Trophoblast cell (in vitro differentiated cells and primary cell): ENCODE measurements around the gene TOMM34.

Experiments
- DNase-seq, 2 donors: peaks; one replicate each; pipeline ENCODE4 v3.0.0-alpha.2; 2016
- H2AFZ ChIP-seq: 2 replicates; pipeline ENCODE4 v1.6.1; 2013; ENCODE audit warnings: low read length, moderate library complexity, mild to moderate bottlenecking; ENCODE audit not compliant: insufficient read depth, poor library complexity
- H2AK5ac ChIP-seq: 2 replicates; pipeline ENCODE4 v1.6.1; 2013; ENCODE audit warnings: mild to moderate bottlenecking, low read length
- H2BK120ac ChIP-seq: 2 replicates; pipeline ENCODE4 v1.6.1; 2013; ENCODE audit warnings: low read length, mild to moderate bottlenecking, moderate library complexity; ENCODE audit not compliant: insufficient read depth, poor library complexity
- H2BK12ac ChIP-seq: 2 replicates; pipeline ENCODE4 v1.6.1; 2013; ENCODE audit warnings: mild to moderate bottlenecking, low read length, moderate library complexity
- H2BK5ac ChIP-seq: 2 replicates; pipeline ENCODE4 v1.6.1; 2013; ENCODE audit warnings: low read length, low read depth, moderate library complexity, mild to moderate bottlenecking; ENCODE audit not compliant: poor library complexity
- H3K14ac ChIP-seq: 2 replicates; pipeline ENCODE4 v1.6.1; 2013; ENCODE audit warnings: mild to moderate bottlenecking, low read length
- H3K18ac ChIP-seq: 2 replicates; pipeline ENCODE4 v1.6.1; 2013; ENCODE audit warnings: mild to moderate bottlenecking, low read length
- H3K23ac ChIP-seq: 2 replicates; pipeline ENCODE4 v1.6.1; 2013; ENCODE audit warnings: low read length
- H3K27ac ChIP-seq: 2 replicates; pipeline ENCODE4 v1.5.1; 2013; ENCODE audit warnings: low read depth, mild to moderate bottlenecking, inconsistent platforms, low read length, moderate library complexity
- H3K27me3 ChIP-seq: 2 replicates; pipeline ENCODE4 v1.6.1; 2013; ENCODE audit warnings: inconsistent platforms, mild to moderate bottlenecking, low read length, moderate library complexity; ENCODE audit not compliant: insufficient read depth
- H3K36me3 ChIP-seq, 2 experiments: 1 replicate in 1 of 2; 2 replicates in 1 of 2; pipeline ENCODE4 v1.6.1; 2013; ENCODE audit warnings: low read length in 2 of 2, mild to moderate bottlenecking in 2 of 2, moderate library complexity in 1 of 2; ENCODE audit not compliant: insufficient read depth in 2 of 2, control insufficient read depth in 1 of 2
- H3K4ac ChIP-seq: 2 replicates; pipeline ENCODE4 v1.6.1; 2013; ENCODE audit warnings: low read depth, mild to moderate bottlenecking, low read length, moderate library complexity
- H3K4me1 ChIP-seq, 2 experiments: 1 replicate in 1 of 2; 2 replicates in 1 of 2; pipeline ENCODE4 v1.6.1; 2013; ENCODE audit warnings: low read length in 2 of 2, mild to moderate bottlenecking in 2 of 2, moderate library complexity in 1 of 2; ENCODE audit not compliant: insufficient read depth in 2 of 2, control insufficient read depth in 1 of 2
- H3K4me2 ChIP-seq: 2 replicates; pipeline ENCODE4 v1.6.1; 2013; ENCODE audit warnings: inconsistent platforms, mild to moderate bottlenecking, low read length, moderate library complexity
- H3K4me3 ChIP-seq: 2 replicates; pipeline ENCODE4 v1.5.1; 2013; ENCODE audit warnings: mild to moderate bottlenecking, low read depth, low read length, inconsistent platforms
- H3K79me1 ChIP-seq: one replicate; pipeline ENCODE4 v1.6.1; 2013; ENCODE audit warnings: low read length
- H3K79me2 ChIP-seq: 2 replicates; pipeline ENCODE4 v1.6.1; 2013; ENCODE audit warnings: low read length, mild to moderate bottlenecking; ENCODE audit not compliant: control insufficient read depth, insufficient read depth, poor library complexity
- H3K9ac ChIP-seq: 2 replicates; pipeline ENCODE4 v1.6.1; 2013; ENCODE audit warnings: mild to moderate bottlenecking, low read length
- H3K9me3 ChIP-seq: 2 replicates; pipeline ENCODE4 v1.6.1; 2013; ENCODE audit warnings: low read depth, mild to moderate bottlenecking, control low read depth, inconsistent platforms, low read length; ENCODE audit not compliant: insufficient read depth
- H4K12ac ChIP-seq: 2 replicates; pipeline ENCODE4 v1.6.1; 2013; ENCODE audit warnings: low read depth, mild to moderate bottlenecking, low read length, moderate library complexity
- H4K8ac ChIP-seq: 2 replicates; pipeline ENCODE4 v1.6.1; 2013; ENCODE audit warnings: low read depth, mild to moderate bottlenecking, low read length, moderate library complexity
- H4K91ac ChIP-seq: one replicate; pipeline ENCODE4 v1.6.1; 2013; ENCODE audit warnings: low read depth, mild to moderate bottlenecking, low read length, moderate library complexity
- WGBS: extraction: QIAGEN DNeasy Blood & Tissue Kit; methylation state at CpG from one replicate; pipeline ENCODE4 v1.1.7; 2013; ENCODE audit warnings: missing lambda C conversion rate; ENCODE audit not compliant: insufficient read length, insufficient coverage; ENCODE audit errors: extremely low coverage; 5-methylcytosine and 5-hydroxymethylcytosine counted together

The TOMM34 gene

DNA sequence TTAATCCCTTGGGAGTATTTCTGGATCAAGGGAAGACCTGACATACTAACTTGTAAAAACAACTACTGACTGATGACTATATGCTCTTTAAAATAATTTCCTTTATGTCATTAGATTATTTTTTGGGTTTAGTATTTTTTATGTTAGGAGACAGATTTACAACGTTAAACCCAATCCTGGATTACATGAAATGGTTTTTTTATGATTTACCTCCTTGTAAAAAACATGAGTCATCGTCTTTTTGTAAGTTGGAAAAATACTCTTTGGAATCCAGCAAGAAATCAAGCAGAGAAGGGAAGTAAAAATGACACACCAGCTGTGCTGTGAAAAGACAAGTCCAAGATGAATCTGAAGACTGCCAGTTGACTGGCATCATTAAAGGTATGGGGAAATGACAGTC is 12.9 kb upstream of the TOMM34 start:
- Histone ChIP-seq H4K91ac (no peak overlapping the region), H2AFZ (no peak overlapping the region), H3K4me2 (no peak overlapping the region), H3K23ac (no peak overlapping the region), H3K4me3 (no peak overlapping the region), H2BK120ac (no peak overlapping the region), H3K4me1 (no peaks in the 10 kb centered on the region), H2AK5ac (no peak overlapping the region), H3K79me1 (no peaks in the 10 kb centered on the region), H4K8ac (no peak overlapping the region), H3K4ac (no peak overlapping the region), H4K12ac (no peak overlapping the region), H3K27me3 (no peaks in the 10 kb centered on the region), H3K9me3 (no peaks in the 10 kb centered on the region), H3K14ac (no peak overlapping the region), H3K36me3 (peaks cover 4 to 13% of the 10 kb centered on the region in 2 experiments), H3K27ac (no peak overlapping the region), H2BK12ac (no peak overlapping the region), H3K9ac (no peak overlapping the region), H3K79me2 (no peaks in the 10 kb centered on the region), H2BK5ac (no peak overlapping the region), H3K18ac (no peak overlapping the region)
- WGBS, result no CpG with 5 or more reads among the region's 2 CpGs
- no peak for DNase-seq

DNA sequence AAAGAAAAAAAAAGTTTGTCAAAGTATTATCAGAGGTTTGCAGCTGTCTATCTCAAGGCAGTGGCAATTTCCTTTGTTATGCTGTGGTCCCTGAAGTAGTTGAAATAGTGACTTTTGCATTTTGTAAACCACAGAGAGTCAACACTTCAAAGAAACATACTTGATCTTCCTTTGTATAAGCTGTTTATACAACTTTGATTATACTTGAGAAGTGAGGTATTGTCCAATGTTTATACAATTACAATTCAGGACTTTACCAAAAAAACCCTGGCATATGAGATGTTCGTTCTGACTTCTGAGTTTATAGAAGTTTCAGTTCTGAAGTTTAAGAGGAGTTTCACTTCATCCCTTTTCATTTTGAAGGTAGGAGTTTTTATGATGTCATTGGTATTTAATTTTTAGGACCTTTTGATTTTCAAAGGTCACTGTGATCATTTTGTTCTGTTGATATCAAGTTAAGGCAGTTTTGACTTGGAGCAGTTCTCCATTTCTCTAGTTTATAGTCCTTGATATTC is 10.1 kb upstream of the TOMM34 start:
- H3K9me3 ChIP-seq, result peaks cover 2% of the 10 kb centered on the region
- no peak overlapping the region for H2BK12ac ChIP-seq
- H3K18ac ChIP-seq, result no peak overlapping the region
- H3K27me3 ChIP-seq, result no peaks in the 10 kb centered on the region
- H3K27ac ChIP-seq, result no peak overlapping the region
- no peak overlapping the region for H3K4me2 ChIP-seq
- H2AFZ ChIP-seq, result no peak overlapping the region
- H4K12ac ChIP-seq, result no peak overlapping the region
- H3K4me3 ChIP-seq, result no peak overlapping the region
- H3K36me3 ChIP-seq, result peaks cover 4 to 11% of the 10 kb centered on the region in 2 experiments
- peaks cover 8 to 9% of the 10 kb centered on the region in 2 experiments for H3K4me1 ChIP-seq
- H2BK120ac ChIP-seq, result no peak overlapping the region
- no peak overlapping the region for H2AK5ac ChIP-seq
- H3K14ac ChIP-seq, result no peak overlapping the region
- no peak for DNase-seq
- no peak overlapping the region for H4K91ac ChIP-seq
- no peak overlapping the region for H3K4ac ChIP-seq
- H3K79me1 ChIP-seq, result peaks cover 8% of the 10 kb centered on the region
- H4K8ac ChIP-seq, result no peak overlapping the region
- no peak overlapping the region for H2BK5ac ChIP-seq
- peaks cover 13% of the 10 kb centered on the region for H3K79me2 ChIP-seq
- no peak overlapping the region for H3K9ac ChIP-seq
- no CpG with 5 or more reads among the region's 1 CpG for whole genome bisulfite sequencing
- no peak overlapping the region for H3K23ac ChIP-seq

DNA sequence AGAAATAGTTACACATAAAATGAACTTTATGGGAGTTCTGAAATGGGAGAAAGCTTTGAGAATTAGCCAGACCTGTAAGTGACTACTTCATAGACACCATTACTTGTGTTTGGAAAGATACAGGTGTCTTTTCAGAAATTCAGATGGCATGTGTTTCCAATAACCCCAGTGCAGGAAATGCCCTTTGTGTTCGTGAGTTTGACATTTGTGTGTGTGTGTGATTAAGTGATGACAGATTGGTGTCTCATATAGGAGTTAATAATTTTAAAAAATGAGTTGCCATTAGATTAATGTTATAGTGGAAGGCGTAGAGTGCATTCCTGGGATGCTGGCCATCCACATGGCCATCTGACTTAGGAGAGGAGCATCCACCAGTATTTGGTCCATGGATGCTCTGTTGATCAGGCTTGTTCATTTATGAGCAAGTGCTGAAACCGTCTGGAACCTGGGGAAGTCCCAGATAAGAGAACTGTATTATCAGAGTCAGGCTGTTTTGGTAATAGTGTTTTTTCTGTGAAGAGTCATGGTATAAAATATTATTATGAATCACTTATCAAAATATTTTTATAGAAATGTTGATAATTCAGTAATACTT is 9.2 kb upstream of the TOMM34 start:
- Histone ChIP-seq H3K4ac (no peak overlapping the region), H3K27ac (no peak overlapping the region), H3K9me3 (peaks cover 2% of the 10 kb centered on the region), H4K91ac (no peak overlapping the region), H2AK5ac (no peak overlapping the region), H3K4me3 (no peak overlapping the region), H2AFZ (no peak overlapping the region), H3K4me1 (peaks cover 8 to 9% of the 10 kb centered on the region in 2 experiments), H2BK120ac (no peak overlapping the region), H3K9ac (no peak overlapping the region), H3K18ac (no peak overlapping the region), H3K79me1 (peaks cover 8% of the 10 kb centered on the region), H3K27me3 (no peaks in the 10 kb centered on the region), H3K23ac (no peak overlapping the region), H3K79me2 (peaks cover 13% of the 10 kb centered on the region), H3K36me3 (peaks cover 2 to 7% of the 10 kb centered on the region in 2 experiments), H4K12ac (no peak overlapping the region), H3K4me2 (no peak overlapping the region), H2BK12ac (no peak overlapping the region), H3K14ac (no peak overlapping the region), H2BK5ac (no peak overlapping the region), H4K8ac (no peak overlapping the region)
- DNase-seq, result no peak
- WGBS, result no CpG with 5 or more reads among the region's 3 CpGs

DNA sequence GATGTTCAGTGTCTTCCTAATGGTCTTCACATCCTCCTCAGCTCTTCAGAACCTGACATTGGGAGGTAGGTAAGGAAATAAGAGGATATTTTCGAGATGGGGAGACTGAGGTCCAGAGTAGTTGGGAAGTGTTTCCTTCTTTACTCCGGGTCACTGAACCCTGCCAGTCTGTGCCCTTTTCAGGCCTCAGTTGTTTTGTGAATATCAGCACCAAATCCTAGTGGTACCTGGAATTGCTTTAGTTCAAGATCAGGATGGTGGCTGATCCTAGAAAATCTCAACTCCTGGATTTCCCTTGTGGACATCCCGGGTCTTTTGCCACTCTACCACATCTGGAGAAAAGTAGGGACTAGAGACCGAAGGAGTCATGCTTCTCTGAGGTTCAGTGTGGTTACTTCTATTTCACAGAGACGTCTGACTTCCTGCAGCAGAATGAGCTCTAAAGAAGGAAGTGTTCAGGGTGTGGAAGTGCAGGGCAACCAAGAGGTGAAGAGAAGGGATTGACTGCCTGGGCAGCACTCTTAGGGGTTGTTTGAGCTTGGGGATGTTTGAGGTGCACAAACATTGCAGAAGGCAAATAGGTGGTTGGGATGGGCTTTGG is 7.1 kb upstream of the TOMM34 start:
- H3K27me3 ChIP-seq, result no peaks in the 10 kb centered on the region

More for the DNA sequence above, 7.1 kb upstream of the TOMM34 start:
- Histone ChIP-seq H3K18ac (no peak overlapping the region), H3K9ac (no peak overlapping the region), H4K12ac (no peak overlapping the region), H3K4ac (peak overlapping the region; percentile 74), H3K9me3 (peaks cover 2% of the 10 kb centered on the region), H3K23ac (no peak overlapping the region), H3K27ac (no peak overlapping the region), H4K91ac (no peak overlapping the region), H2BK5ac (no peak overlapping the region), H4K8ac (peak overlapping the region; percentile 90), H2BK12ac (no peak overlapping the region), H3K4me1 (peaks cover 8 to 9% of the 10 kb centered on the region in 2 experiments), H3K4me2 (peak overlapping the region; percentile 71), H3K36me3 (no peaks in the 10 kb centered on the region), H2AFZ (no peak overlapping the region), H2AK5ac (no peak overlapping the region), H3K79me2 (peaks cover 13% of the 10 kb centered on the region), H3K79me1 (peaks cover 8% of the 10 kb centered on the region), H3K4me3 (no peak overlapping the region), H2BK120ac (no peak overlapping the region), H3K14ac (no peak overlapping the region)
- no peak for DNase-seq
- WGBS, result no CpG with 5 or more reads among the region's 5 CpGs
